T-helper 2 cell treated with Interferon-gamma antibody and Interleukin-4, amounts not matched to agents 5 μg/mL and 100 μg/mL, for 36 hours (primary cell): ENCODE results near the gene CDH6.

Experiments used
- DNase-seq: peaks from one replicate; pipeline ENCODE4 v3.0.0; 2021; ENCODE audit warnings: low spot score
- H3K27ac Mint-ChIP-seq: one replicate; pipeline ENCODE4 v1.8.0; 2021; ENCODE audit warnings: mild to moderate bottlenecking, mixed read lengths
- H3K27me3 Mint-ChIP-seq: one replicate; pipeline ENCODE4 v1.8.0; 2021; ENCODE audit warnings: low read depth, mixed read lengths
- H3K36me3 Mint-ChIP-seq: one replicate; pipeline ENCODE4 v1.8.0; 2021; ENCODE audit warnings: low read depth, mixed read lengths
- H3K4me1 Mint-ChIP-seq: one replicate; pipeline ENCODE4 v1.8.0; 2021; ENCODE audit warnings: low read depth, mixed read lengths
- H3K4me3 Mint-ChIP-seq: one replicate; pipeline ENCODE4 v1.8.0; 2022; ENCODE audit warnings: mild to moderate bottlenecking, moderate library complexity, mixed read lengths
- H3K9me3 Mint-ChIP-seq: one replicate; pipeline ENCODE4 v1.8.0; 2021; ENCODE audit warnings: mixed read lengths

The CDH6 gene

GRCh38 chr5:31244921-31245320, 51.4 kb downstream of the CDH6 start:
- H3K27ac Mint-ChIP-seq = no peak overlapping the region
- no peaks in the 10 kb centered on the region for H3K9me3 Mint-ChIP-seq
- DNase-seq = no peak
- H3K27me3 Mint-ChIP-seq = no peaks in the 10 kb centered on the region
- no peak overlapping the region for H3K4me3 Mint-ChIP-seq
- no peaks in the 10 kb centered on the region for H3K4me1 Mint-ChIP-seq
- no peaks in the 10 kb centered on the region for H3K36me3 Mint-ChIP-seq

DNA sequence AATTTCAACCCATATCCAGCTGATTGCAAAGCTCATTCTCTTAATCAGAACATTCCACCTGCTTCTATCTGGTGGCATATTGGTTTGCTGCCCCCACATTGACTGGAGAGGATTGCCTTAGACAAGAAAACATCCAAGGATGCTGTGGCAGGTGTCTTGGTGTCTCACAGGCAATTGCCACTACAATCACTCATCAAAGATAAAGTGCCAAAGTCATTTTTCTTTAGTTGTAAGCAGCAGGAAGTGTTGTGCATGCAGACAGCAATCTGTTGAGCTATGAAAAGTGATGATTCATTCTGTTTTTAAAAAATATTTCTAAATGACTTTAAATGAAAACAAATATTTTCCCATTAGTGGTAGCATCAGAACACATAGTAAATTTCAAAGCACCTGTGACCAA, 53.9 kb downstream of the CDH6 start:
- DNase-seq = no peak
- H3K4me3 Mint-ChIP-seq = no peak overlapping the region
- H3K4me1 Mint-ChIP-seq = no peaks in the 10 kb centered on the region
- no peaks in the 10 kb centered on the region for H3K27me3 Mint-ChIP-seq
- H3K36me3 Mint-ChIP-seq = no peaks in the 10 kb centered on the region
- no peaks in the 10 kb centered on the region for H3K9me3 Mint-ChIP-seq
- H3K27ac Mint-ChIP-seq = no peak overlapping the region

GRCh38 chr5:31250201-31250600, 56.7 kb downstream of the CDH6 start:
- H3K27ac Mint-ChIP-seq = no peak overlapping the region

GRCh38 chr5:31251032-31251431, 57.5 kb downstream of the CDH6 start:
- H3K36me3 Mint-ChIP-seq = no peaks in the 10 kb centered on the region
- DNase-seq = no peak
- peaks cover 10% of the 10 kb centered on the region for H3K9me3 Mint-ChIP-seq
- H3K27me3 Mint-ChIP-seq = no peaks in the 10 kb centered on the region
- no peaks in the 10 kb centered on the region for H3K4me1 Mint-ChIP-seq
- no peak overlapping the region for H3K4me3 Mint-ChIP-seq
- no peak overlapping the region for H3K27ac Mint-ChIP-seq

More at GRCh38 chr5:31250201-31250600, 56.7 kb downstream of the CDH6 start:
- Mint-ChIP-seq H3K4me1 (no peaks in the 10 kb centered on the region), H3K36me3 (no peaks in the 10 kb centered on the region), H3K27me3 (no peaks in the 10 kb centered on the region), H3K9me3 (peaks cover 10% of the 10 kb centered on the region), H3K4me3 (no peak overlapping the region)
- no peak for DNase-seq

DNA sequence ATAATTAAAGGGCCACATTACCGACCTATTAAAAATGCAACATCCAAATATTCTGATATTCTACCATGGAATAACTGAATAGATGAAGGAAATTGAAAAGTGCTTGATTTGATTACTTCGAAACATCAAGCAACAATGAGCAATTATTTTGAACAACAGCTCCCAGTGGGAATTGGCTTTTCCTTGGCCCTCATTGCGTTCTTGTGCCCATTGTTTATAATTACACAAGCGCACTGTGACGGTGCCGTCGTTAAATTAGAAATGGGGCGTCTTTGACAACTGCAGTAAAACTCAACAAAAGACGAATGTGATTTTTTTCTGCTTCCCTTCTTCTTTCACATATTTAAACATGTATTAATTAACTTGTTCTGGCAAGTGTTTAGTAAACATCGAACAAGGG, 61.6 kb downstream of the CDH6 start:
- no peak overlapping the region for H3K4me3 Mint-ChIP-seq

GRCh38 chr5:31268256-31268655, 74.8 kb downstream of the CDH6 start:
- Mint-ChIP-seq H3K4me1 (no peaks in the 10 kb centered on the region), H3K27me3 (no peaks in the 10 kb centered on the region), H3K27ac (no peak overlapping the region), H3K4me3 (no peak overlapping the region), H3K36me3 (no peaks in the 10 kb centered on the region), H3K9me3 (no peaks in the 10 kb centered on the region)
- no peak for DNase-seq

More for the DNA sequence above, 61.6 kb downstream of the CDH6 start:
- H3K27me3 Mint-ChIP-seq = no peaks in the 10 kb centered on the region
- no peak for DNase-seq
- H3K36me3 Mint-ChIP-seq = no peaks in the 10 kb centered on the region
- H3K27ac Mint-ChIP-seq = no peak overlapping the region
- H3K9me3 Mint-ChIP-seq = peaks cover 10% of the 10 kb centered on the region
- H3K4me1 Mint-ChIP-seq = no peaks in the 10 kb centered on the region

DNA sequence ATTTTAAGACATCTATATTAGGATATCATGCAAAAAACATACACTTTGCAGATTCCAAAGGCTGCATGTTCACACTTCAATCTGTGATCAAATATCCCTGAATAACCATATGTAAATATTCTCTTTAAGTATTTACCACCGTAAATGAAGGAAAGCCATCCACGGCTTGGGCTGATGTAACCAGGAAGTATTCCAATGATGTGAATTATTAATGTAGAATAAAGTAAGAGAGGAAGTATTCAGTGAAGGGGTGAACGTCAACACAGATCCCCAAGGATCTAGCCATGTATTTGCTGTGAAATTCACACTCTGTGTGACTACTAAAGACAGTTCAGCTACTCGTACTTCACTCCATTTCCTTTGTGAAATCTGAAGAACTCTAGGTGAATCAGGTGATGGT, 75.2 kb downstream of the CDH6 start:
- Mint-ChIP-seq H3K4me1 (no peaks in the 10 kb centered on the region), H3K9me3 (no peaks in the 10 kb centered on the region), H3K4me3 (no peak overlapping the region), H3K36me3 (no peaks in the 10 kb centered on the region), H3K27ac (no peak overlapping the region), H3K27me3 (no peaks in the 10 kb centered on the region)
- no peak for DNase-seq

- H3K36me3 Mint-ChIP-seq = no peaks in the 10 kb centered on the region
- H3K27ac Mint-ChIP-seq = no peak overlapping the region
- H3K9me3 Mint-ChIP-seq = no peaks in the 10 kb centered on the region
- no peaks in the 10 kb centered on the region for H3K27me3 Mint-ChIP-seq
- H3K4me1 Mint-ChIP-seq = peaks cover 5% of the 10 kb centered on the region
- no peak for DNase-seq
- H3K4me3 Mint-ChIP-seq = no peak overlapping the region
These were observed 75.8 kb downstream of the CDH6 start for GRCh38 chr5:31269259-31269658.

GRCh38 chr5:31270396-31270795, 76.9 kb downstream of the CDH6 start:
- H3K9me3 Mint-ChIP-seq = no peaks in the 10 kb centered on the region

DNA sequence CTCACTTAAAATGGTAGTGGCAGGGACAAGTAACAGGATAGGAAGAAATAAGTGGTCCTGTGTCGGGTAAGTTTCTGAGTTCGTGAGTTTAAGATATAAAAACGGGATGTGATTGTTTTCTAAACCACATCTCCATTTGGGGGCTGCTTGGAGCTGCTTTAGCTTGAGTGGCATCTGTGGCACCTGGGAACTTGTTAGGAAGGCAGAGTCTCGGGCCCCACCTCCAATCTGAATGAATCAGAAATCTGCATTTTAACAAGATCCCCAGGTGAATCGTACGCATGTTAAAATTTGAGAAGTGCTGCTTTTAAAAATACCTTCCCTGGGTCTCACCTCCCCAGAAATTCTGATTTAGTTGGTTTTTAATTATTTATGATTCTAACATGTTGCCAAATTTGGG, 78.1 kb downstream of the CDH6 start:
- Mint-ChIP-seq H3K9me3 (no peaks in the 10 kb centered on the region), H3K4me3 (no peak overlapping the region), H3K36me3 (no peaks in the 10 kb centered on the region), H3K27me3 (no peaks in the 10 kb centered on the region), H3K4me1 (peaks cover 5% of the 10 kb centered on the region), H3K27ac (no peak overlapping the region)
- no peak for DNase-seq

More at GRCh38 chr5:31270396-31270795, 76.9 kb downstream of the CDH6 start:
- H3K36me3 Mint-ChIP-seq = no peaks in the 10 kb centered on the region
- no peak overlapping the region for H3K4me3 Mint-ChIP-seq
- H3K27ac Mint-ChIP-seq = no peak overlapping the region
- no peaks in the 10 kb centered on the region for H3K27me3 Mint-ChIP-seq
- DNase-seq = no peak
- H3K4me1 Mint-ChIP-seq = peaks cover 5% of the 10 kb centered on the region

- DNase-seq = no peak
- no peaks in the 10 kb centered on the region for H3K36me3 Mint-ChIP-seq
- no peaks in the 10 kb centered on the region for H3K9me3 Mint-ChIP-seq
- no peak overlapping the region for H3K27ac Mint-ChIP-seq
- peaks cover 5% of the 10 kb centered on the region for H3K4me1 Mint-ChIP-seq
- no peak overlapping the region for H3K4me3 Mint-ChIP-seq
- H3K27me3 Mint-ChIP-seq = no peaks in the 10 kb centered on the region
These were observed 79.7 kb downstream of the CDH6 start for GRCh38 chr5:31273161-31273560.

- DNase-seq = no peak
- Mint-ChIP-seq H3K27me3 (no peaks in the 10 kb centered on the region), H3K4me1 (peaks cover 5% of the 10 kb centered on the region), H3K36me3 (no peaks in the 10 kb centered on the region), H3K4me3 (no peak overlapping the region), H3K27ac (no peak overlapping the region), H3K9me3 (no peaks in the 10 kb centered on the region)
These were observed 80.3 kb downstream of the CDH6 start for GRCh38 chr5:31273631-31274378.

DNA sequence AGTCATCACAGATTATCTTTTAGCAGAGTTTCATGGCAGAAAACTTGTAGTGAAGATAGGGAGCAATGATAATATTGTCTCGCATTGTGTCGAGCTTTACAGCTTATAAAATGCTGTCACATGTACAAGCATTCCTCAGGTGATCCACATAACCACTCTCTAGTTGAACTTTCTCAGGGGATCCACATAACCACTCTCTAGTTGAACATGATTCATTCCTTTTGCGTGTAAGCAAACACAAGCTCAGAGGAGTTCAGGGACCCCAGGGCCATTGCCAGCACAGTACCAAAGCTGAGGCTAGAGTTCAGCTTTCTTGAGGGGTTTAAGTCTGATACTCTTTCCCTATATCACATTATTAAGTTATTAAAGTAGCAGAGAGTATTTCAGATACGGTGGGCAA, 86.7 kb downstream of the CDH6 start:
- no peak overlapping the region for H3K4me3 Mint-ChIP-seq
- H3K4me1 Mint-ChIP-seq = no peaks in the 10 kb centered on the region
- H3K9me3 Mint-ChIP-seq = no peaks in the 10 kb centered on the region
- H3K27ac Mint-ChIP-seq = no peak overlapping the region
- no peak for DNase-seq
- no peaks in the 10 kb centered on the region for H3K36me3 Mint-ChIP-seq
- no peaks in the 10 kb centered on the region for H3K27me3 Mint-ChIP-seq

- H3K27ac Mint-ChIP-seq = no peak overlapping the region
- H3K4me1 Mint-ChIP-seq = no peaks in the 10 kb centered on the region
- H3K4me3 Mint-ChIP-seq = no peak overlapping the region
- no peaks in the 10 kb centered on the region for H3K36me3 Mint-ChIP-seq
- no peaks in the 10 kb centered on the region for H3K27me3 Mint-ChIP-seq
- no peak for DNase-seq
- H3K9me3 Mint-ChIP-seq = no peaks in the 10 kb centered on the region
These were observed 89.8 kb downstream of the CDH6 start for GRCh38 chr5:31283326-31283725.

- H3K27me3 Mint-ChIP-seq = no peaks in the 10 kb centered on the region
- no peaks in the 10 kb centered on the region for H3K9me3 Mint-ChIP-seq
- no peak overlapping the region for H3K4me3 Mint-ChIP-seq
- no peaks in the 10 kb centered on the region for H3K4me1 Mint-ChIP-seq
- H3K36me3 Mint-ChIP-seq = no peaks in the 10 kb centered on the region
- no peak overlapping the region for H3K27ac Mint-ChIP-seq
- no peak for DNase-seq
These were observed 91.5 kb downstream of the CDH6 start for GRCh38 chr5:31285025-31285424.
